Measurements from ENCODE around the gene SHANK1.

Gene SHANK1

GRCh38 chr19:50662651-50663481, 56.7 kb downstream of the SHANK1 start:
- FAIRE-seq (no peak), DNase-seq (ENCODE audit: insufficient read length, low spot score) (no peak)

DNA sequence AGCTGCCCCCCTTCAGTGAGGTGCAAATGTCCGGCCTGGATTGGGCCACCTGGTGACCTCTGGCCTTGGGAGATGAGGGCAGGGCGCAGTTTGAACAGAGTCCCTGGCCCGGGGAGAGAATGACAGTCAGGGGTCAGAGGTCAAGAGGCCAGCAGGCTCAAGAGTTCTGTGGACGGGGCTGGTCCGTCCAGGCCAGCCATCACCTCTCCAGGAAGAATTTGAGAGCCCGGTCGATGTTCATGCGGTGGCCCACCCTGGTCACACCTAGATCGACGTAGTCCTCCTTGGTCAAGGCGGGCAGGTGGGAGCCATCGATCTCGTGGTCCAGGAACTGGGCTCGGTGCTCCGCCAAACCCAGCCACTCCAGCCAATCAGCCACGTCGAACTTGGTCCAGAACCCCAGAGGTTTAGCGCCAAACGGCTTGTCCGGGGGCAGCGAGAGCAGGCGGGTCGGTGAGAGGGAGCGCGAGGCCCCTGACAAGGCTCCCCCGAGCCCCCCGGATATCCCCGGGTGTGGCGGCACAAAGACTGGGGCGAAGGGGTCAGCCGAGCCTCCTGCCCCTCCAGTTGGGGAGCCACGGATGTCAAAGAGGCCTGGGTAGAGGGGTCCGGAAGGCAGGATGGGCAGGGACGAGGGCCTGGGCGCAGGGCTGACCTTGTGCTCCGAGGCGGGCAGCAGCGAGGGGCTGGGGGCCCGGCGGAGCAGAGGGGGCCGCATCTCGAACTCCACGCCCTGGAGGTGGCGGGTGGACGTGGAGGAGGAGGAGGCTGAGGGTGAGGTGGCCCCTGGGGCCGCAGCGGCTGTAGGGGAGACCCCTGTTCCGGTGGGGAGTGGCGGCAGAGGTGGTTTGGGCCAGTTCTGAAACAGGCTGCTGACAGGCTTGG, 57.6 kb downstream of the SHANK1 start:
- FAIRE-seq (no peak), DNase-seq (ENCODE audit: insufficient read length, low spot score) (no peak)

GRCh38 chr19:50661023-50661422, 58.6 kb downstream of the SHANK1 start:
- DNase-seq (ENCODE audit: insufficient read length, low spot score) (no peak), FAIRE-seq (no peak)

DNA sequence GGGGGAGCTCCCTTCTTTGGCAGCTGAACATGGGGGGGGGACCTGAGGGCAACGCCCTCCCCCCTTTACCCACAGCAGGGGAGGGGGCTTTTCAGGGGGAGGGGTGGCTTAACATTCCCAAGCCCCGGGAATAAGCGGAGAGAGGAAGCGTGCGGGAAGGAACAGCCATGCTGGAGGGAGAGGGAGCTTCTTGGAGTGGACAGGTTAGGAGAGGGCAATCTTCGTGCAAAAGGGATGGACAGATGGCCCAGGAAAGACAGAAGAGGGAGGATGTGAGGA, 59.6 kb downstream of the SHANK1 start:
- FAIRE-seq (no peak), DNase-seq (ENCODE audit: insufficient read length, low spot score) (no peak)

DNA sequence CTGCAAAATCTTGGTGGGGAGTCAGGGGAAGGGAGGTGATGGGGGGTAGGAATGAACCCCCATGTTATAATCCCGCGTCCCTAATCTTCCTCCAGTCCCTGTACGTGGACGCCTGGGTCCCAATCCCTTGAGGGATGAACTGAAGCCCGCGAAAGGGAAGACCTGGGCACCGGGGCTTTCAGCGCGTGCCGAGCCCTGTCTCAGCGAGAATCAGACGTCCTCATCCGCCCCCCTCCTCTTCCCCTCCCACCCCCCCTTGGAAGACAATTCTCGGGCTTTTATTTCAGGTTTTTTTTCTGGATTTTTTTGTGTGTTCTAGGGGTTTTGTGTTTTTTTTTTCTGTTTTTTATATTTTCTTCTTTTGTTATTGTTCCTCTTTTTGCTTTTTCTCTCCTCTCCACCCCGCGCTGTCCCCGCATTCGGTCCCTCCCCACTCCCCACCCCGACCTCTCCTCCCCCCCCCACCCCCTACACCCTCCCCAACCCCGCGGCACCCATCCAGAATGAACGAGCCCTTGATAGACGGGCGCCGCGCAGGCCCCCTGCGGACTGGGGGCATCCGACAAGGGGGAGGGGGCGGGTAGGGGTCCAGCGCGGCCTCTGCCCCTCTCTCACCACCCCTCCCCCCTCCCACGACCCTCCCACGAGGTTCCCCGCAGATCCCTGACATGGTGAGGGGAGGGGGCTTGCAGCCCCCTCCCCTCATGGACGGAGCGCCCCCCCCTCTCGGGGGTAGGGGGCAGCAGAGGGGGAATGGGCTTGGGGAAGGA, 60.1 kb downstream of the SHANK1 start:
- DNase-seq (ENCODE audit: insufficient read length, low spot score) (no peak), FAIRE-seq (no peak)

- FAIRE-seq = no peak
- DNase-seq (ENCODE audit: insufficient read length, low spot score) = no peak
Observed at GRCh38 chr19:50658441-50659317, 60.9 kb downstream of the SHANK1 start.

DNA sequence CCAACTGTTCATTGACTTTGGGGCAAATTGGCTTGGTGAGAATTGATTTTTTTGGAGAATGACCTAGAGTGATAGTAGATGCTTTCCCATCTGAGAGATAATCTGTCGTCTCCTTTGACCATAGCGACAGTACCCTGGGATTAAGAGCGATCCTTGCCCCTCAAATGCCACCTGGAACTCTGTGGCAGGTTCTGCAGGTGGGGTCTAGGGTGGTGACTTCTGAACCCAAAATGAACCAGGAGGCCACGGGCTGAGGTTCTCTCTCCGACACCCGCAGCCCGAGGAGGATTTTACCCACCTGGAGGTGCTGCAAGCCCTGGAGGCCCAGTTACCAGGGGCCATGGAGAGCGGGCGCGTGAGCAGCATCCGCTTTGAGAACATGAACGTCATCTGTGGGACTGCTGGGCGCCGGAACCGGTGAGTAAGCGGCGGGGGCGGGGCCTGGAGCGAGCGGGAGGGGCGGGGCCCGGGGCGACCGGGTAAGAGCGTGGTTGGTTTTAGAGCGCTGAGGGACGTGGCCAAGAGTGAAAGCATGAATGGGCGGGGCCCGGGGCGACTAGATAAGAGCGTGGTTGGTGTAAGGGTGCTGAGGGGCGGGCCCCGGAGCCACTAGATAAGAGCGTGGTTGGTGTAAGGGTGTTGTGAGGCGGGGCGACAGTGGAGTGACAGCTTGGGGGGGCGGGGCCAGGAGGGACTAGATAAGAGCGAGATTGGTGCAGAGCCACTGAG, 61.7 kb downstream of the SHANK1 start:
- DNase-seq (ENCODE audit: insufficient read length, low spot score) = no peak
- no peak for FAIRE-seq

DNA sequence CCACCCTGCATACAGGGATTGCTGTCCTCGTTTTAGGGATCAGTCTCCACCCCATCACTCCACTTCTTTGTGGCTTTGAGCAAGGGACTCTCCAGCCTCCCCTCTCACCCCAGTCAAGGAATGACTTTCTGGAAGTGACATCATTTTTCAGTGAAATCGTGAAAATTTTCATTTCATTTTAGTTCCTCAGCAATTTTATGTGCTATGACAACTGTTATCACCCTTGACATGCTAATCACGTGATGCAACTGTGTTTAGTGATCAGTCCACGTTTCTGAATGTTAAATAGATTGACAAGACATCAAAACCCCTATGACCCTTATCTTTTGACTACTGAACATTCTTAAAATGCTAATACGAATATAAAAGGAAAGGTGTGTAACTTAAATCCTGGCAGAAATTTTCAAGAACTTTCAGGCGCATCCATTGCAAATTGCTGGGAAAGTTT, 62.4 kb downstream of the SHANK1 start:
- DNase-seq (ENCODE audit: insufficient read length, low spot score) (no peak), FAIRE-seq (no peak)

DNA sequence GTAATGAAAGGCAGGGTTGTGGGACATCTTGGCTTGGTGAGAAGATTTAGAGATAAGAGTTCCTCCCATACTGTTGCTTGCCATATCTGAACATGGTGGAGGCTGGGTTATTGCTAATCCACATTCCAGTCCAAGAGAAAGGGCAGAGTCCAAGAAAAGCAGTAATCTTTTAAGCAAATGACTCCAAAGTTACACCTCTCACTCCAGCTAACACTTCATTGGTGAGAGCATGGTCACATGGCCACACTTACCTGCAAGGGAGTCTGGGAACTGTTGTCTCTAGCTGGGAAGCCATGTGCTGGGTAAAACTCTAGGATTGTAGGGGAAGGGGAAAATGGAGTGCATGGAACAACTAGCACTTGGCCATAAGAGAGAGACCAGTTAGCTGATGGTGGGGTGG, 64.7 kb downstream of the SHANK1 start:
- DNase-seq (ENCODE audit: insufficient read length, low spot score) (no peak), FAIRE-seq (no peak)

- no peak for FAIRE-seq
- no peak for DNase-seq (ENCODE audit: insufficient read length, low spot score)
Observed at GRCh38 chr19:50652722-50653121, 66.9 kb downstream of the SHANK1 start.

GRCh38 chr19:50651174-50651573, 68.4 kb downstream of the SHANK1 start:
- FAIRE-seq = no peak
- no peak for DNase-seq (ENCODE audit: insufficient read length, low spot score)

DNA sequence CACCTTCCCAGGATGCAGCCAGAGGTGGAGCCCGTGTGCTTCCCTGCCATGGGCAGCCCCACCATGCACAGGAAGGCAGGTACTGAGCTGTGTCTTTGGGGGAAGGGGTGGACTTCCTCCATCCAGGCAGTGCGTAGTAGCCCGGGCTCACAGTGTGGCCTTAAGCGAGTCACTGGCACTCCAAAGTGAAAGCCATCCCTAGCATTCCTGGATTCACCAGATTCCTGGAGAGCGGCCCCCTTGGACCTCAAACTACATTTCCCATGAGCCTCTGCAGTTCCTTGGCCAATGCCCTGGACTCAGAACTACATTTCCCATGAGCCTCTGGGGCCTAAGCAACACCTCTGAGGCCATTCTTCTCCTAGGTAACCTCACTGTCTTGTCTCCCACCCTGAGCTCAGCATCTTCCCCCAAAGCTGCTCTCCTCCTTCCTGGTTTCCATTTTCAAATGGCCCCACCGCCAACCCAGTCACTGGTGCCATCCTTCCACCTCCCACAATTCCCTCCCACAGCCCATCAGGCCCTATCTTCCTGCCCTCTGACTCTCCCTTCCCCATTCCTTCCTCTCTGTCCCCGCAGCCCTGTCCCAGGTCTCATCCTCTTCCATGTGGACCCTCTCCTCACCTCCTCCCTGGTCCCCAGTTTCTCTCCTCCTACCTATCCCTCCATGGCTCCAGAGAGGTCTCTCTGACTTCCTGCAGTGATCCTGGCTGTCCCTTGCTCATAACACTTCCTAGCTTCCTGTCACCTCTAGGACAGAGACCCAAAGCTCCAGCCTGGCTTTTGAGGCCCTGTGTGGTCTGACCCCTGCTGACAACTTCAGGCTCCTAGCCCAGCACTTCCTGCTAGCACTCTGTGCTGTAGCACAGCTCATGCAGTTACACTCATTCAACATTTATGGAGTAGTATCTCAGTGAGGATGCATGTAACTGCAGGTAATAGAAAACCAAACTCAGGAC, 69.9 kb downstream of the SHANK1 start, which contains the start of gene C19orf81:
TSS of gene C19orf81 (plus strand) at position 13 of the 959 bp plus-strand sequence. CDS start at position 13, 0 bp downstream.
- FAIRE-seq (no peak), DNase-seq (ENCODE audit: insufficient read length, low spot score) (no peak)

DNA sequence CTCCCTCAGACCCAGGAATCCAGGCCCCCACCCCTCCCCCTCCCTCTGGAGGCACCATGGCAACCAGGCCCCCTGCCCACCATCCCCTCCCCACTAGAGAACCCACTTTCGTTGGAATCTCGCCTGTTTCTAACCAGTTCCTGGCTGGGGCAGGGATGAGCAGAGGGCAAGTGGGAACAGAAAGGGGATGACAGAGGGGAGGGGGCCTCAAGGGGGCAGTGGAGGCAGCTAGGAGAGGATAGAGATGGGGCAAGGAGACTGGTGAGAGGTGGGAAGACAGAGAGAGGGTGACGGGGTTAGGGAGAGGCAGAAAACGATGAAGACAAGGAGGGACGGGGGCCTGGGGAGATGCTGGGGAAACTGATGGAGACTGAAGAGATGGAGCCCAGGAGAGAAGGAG, 70.9 kb downstream of the SHANK1 start:
- DNase-seq (ENCODE audit: insufficient read length, low spot score) = no peak
- no peak for FAIRE-seq

DNA sequence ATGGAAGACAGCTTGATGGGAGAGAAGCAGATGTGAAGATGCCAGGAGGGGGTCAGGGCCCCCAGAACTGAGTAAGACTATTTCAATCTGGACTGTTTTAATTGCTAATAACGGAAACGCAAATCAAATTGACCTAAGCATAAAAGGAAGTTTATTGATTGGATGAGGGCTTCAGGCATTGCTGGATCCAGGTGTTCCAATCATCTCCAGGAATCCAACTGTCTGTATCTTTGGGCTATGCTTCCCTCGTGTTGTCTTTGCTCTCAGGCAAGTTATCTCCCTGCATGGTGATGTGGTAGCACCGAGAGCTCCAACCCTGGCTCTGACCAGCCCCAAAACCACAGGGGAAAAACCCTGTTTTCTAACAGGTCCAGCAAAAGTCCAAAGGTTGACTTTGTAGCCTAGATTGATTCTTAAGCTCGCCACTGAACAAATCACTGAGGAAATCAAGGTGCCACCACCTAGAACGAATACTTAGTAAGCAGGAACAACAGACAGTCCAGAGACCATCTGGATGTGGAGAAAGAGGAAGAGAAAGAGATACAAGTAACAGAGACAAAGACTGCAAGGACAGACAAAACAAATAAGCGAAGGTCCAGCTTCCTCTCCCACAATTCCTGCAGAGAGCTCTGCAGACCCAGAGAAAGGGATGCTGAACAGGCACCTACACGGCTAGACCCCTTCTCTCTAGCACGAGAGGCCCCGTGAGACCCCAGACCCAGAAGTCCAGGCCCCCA, 71.6 kb downstream of the SHANK1 start:
- FAIRE-seq (peak; percentile 4), DNase-seq (ENCODE audit: insufficient read length, low spot score) (no peak)

GRCh38 chr19:50646074-50646807, 73.4 kb downstream of the SHANK1 start:
- DNase-seq (ENCODE audit: insufficient read length, low spot score) (no peak), FAIRE-seq (no peak)

DNA sequence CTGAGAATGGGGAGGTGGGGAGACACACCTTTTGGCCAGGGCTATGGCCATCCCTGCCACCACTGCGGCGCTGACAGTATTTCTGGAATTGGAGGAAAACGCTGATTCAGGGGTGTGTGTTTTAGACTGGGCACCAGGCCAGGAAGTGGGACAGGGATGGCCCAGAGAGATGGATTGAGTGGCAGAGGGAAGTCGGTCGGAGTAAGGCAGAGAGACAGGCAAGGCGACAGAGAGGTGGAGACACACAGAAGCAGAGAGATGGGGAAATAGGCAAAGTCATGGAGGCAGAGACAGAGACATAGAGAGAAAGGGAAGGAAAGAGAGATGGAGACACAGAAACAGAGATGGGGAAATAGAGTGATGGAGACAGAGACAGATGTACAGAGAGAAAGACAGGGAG, 74.5 kb downstream of the SHANK1 start:
- DNase-seq (ENCODE audit: insufficient read length, low spot score) = no peak
- no peak for FAIRE-seq

DNA sequence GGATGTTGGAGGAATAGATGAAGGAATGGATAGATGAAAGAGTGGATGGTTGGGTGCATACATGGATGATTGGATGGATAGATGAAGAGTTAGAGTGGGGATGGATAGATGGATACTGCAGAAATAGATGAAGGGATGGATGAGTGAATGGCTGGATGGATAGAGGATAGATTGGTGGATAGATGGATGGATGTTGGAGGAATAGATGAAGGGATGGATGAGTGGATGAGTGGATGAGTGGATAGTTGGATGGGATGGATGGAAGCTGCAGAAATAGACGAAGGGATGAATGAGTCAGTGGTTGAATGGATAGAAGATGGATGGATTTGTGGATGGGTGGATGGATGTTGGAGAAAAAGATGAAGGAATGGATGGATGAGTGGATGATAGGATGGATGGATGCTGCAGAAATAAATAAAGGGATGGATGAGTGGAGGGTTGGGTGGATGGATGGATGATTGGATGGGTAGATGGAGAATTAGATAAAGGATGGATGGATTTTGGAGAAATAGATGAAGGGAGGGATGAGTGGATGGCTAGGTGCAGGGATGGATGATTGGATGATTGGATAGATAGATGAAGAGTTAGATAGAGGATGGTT, 75.2 kb downstream of the SHANK1 start:
- DNase-seq (ENCODE audit: insufficient read length, low spot score) (no peak), FAIRE-seq (no peak)
